Liver (tissue), 3 donors: ENCODE data around the gene MACROH2A2.

Experiments
- EGR1 ChIP-seq, 2 donors: IDR thresholded peaks; 2 replicates each; pipeline ENCODE4 v1.6.1; 2016 to 2018; ENCODE audit warnings: antibody characterized with exemption in 2 of 2, low read depth in 2 of 2
- GABPA ChIP-seq, 2 donors: IDR thresholded peaks in 1 of 2; conservative IDR thresholded peaks in 1 of 2; 2 replicates each; pipeline ENCODE4 v1.6.1; 2016; ENCODE audit warnings: antibody characterized with exemption in 2 of 2, mild to moderate bottlenecking in 1 of 2, moderate library complexity in 1 of 2
- RAD21 ChIP-seq, 2 donors: IDR thresholded peaks; 2 replicates each; pipeline ENCODE4 v1.6.1; 2016; ENCODE audit warnings: antibody characterized with exemption in 2 of 2, mild to moderate bottlenecking in 2 of 2
- REST ChIP-seq: IDR thresholded peaks from 2 replicates; pipeline ENCODE4 v1.6.1; 2016; ENCODE audit warnings: antibody characterized with exemption, mild to moderate bottlenecking
- TAF1 ChIP-seq: conservative IDR thresholded peaks from 2 replicates; pipeline ENCODE4 v1.6.1; 2016; ENCODE audit warnings: antibody characterized with exemption, mild to moderate bottlenecking
- TF ChIP-seq, protein P1 (sequence below): fragments of 150-350 bp; IDR thresholded peaks from 2 replicates; pipeline ENCODE4 v1.5.1; 2017; ENCODE audit warnings: improper control_type of control experiment, low read depth, low read length; ENCODE audit not compliant: missing input control
- TF ChIP-seq, protein P2 (sequence below): IDR thresholded peaks from 2 replicates; pipeline ENCODE4 v1.6.1; 2016; ENCODE audit warnings: antibody characterized with exemption
- donor health status: healthy.
- donor health status: healthy.

GRCh38 chr10:70124918-70125317, 72.3 kb downstream of the MACROH2A2 start:
- TF ChIP-seq TAF1 (no peak), RAD21 (IDR thresholded peaks at IDR 0.05) (no peak), EGR1 (IDR thresholded peaks at IDR 0.05; ENCODE audit: low read depth in 2 of 2) (no peak), REST (no peak), GABPA (IDR thresholded peaks at IDR 0.05 in 1 of 2, conservative IDR thresholded peaks at IDR 0.05 in 1 of 2) (no peak)
- TF ChIP-seq, protein P1, sequence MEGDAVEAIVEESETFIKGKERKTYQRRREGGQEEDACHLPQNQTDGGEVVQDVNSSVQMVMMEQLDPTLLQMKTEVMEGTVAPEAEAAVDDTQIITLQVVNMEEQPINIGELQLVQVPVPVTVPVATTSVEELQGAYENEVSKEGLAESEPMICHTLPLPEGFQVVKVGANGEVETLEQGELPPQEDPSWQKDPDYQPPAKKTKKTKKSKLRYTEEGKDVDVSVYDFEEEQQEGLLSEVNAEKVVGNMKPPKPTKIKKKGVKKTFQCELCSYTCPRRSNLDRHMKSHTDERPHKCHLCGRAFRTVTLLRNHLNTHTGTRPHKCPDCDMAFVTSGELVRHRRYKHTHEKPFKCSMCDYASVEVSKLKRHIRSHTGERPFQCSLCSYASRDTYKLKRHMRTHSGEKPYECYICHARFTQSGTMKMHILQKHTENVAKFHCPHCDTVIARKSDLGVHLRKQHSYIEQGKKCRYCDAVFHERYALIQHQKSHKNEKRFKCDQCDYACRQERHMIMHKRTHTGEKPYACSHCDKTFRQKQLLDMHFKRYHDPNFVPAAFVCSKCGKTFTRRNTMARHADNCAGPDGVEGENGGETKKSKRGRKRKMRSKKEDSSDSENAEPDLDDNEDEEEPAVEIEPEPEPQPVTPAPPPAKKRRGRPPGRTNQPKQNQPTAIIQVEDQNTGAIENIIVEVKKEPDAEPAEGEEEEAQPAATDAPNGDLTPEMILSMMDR, result no peak
- TF ChIP-seq, protein P2, sequence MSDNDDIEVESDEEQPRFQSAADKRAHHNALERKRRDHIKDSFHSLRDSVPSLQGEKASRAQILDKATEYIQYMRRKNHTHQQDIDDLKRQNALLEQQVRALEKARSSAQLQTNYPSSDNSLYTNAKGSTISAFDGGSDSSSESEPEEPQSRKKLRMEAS, result no peak
